Stimulated activated CD8-positive, alpha-beta memory T cell treated with anti-CD3 and anti-CD28 coated beads, Interleukin-2, amount 100 ng/mL, for 48 hours (primary cell): ENCODE results near the gene MYBPH.

Source experiments
- DNase-seq, 2 donors: peaks; one replicate each; pipeline ENCODE4 v3.0.0-alpha.2; 2020; ENCODE audit warnings: low read depth in 2 of 2

The MYBPH gene

DNA sequence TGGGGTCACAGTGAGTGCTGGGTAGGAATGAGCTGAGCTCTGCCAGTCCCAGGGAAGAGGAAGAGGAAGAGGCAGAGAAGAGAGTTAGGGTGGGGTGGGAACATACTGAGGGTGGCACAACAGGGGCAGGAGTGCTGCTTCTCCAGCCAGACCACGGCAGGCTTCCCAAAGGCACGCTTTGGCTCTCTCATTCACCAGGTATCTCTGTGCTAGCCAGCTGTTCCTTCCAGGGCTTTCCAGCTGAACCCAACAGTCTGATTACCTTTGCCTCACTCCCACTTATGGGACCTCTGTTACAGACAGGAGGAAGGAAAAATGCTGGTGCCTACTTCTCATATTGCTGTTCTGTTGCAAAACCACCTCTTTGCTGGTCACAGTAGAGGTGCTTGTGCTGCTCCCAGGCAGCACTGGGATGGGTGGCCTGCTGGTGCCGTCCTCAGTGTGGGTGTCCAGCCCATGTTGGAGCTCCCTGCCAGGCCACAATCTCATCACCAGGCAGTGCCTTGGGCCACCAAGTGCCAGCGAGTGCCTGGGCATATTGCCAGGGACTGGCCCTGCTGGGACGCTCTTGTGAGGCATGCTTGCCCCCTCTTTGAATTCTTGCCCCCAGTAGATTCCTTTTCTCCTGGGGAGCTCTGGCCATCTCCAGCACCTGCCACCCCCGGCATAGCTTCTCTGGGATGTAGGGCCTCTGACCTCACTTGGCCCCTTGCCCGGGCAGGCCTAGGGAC lies 46.0 kb downstream of the MYBPH start:
- no peak for DNase-seq

- DNase-seq, result no peak
Measured at GRCh38 chr1:203128716-203129500, 46.7 kb downstream of the MYBPH start.

GRCh38 chr1:203128431-203128715 lies 47.3 kb downstream of the MYBPH start:
- no peak for DNase-seq

GRCh38 chr1:203127666-203128430 lies 47.8 kb downstream of the MYBPH start, which contains the start of gene ADORA1:
Gene ADORA1 (plus strand): TSS chr1:203127726. CDS start chr1:203128842, 1,116 bp downstream.
- DNase-seq, result no peak

DNA sequence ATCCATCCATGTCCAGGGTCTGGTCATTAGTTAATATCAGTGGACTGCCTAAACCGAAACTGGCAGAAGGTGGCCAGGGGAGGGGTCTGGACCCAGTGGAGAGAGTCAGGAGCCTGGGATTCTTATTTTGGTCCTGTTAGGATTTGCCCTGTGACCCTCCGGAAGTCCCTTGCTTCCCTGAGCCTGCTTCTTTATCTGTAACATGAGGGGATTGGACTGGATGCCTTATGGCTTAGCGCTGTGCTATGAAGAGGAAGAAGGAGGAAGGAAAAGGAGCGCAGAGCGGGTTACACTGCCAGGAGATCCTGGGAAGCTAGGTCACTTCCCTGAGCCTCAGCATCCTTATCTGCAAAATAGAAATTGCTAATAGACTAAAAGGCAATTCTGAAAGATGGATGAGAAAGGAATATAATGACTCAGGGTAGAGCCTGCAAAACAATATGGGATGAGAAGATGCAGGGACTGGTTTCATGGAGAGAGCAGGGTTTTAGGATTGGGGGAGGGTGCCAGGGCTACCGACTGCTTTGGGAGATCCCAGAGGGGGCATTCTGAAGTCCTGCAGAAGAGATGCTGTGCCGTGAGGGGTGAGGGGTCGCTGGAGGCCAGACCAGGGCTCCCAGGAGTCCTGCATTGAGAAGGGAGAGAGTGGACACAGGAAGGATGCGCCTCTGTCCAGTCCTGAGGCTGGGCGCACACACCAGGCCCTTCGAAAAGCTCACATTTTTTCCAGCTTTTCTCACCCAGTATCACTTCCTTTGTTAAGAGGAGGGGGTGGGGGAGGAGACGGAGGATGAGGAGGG lies 48.6 kb downstream of the MYBPH start:
- DNase-seq, result no peak

- no peak for DNase-seq
Measured at GRCh38 chr1:203126151-203126865, 49.3 kb downstream of the MYBPH start.

DNA sequence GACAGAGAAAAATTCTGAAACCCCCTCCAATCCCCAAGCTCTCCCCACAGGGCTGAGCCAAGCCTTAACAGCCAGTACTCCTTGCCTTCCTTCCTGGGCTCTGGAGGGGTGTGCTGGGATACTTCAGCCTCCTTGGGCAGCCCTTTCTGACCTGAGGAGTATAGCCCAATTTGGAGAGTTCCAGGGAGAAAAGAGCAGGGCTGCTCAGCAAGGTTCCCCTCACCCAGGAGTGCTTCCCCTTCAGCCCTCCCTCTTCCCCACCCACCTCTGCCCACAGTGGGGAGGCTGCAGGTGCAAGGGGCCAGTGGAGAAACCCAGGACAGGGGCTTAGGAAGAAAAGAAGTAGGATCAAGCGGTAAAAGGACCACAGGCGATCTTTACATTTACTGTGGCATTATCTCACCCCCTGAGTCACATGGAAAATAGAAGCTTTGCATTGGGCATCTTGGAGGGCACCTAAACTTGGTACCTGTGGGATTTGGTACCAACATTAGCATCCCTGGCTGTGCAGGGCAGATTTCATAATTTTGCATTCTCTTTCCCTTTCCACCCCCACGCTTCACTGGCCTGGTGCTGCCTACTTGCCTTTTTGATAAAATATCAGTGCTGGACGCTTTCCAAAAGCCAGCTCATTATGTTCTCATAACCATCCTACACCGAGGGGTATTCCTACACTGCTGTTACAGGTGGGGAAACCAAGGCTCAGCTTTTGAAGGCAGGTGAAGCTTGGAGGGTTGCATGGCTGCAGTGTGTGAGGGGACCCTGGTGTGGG lies 50.9 kb downstream of the MYBPH start:
- DNase-seq, result no peak

- no peak for DNase-seq
Measured at GRCh38 chr1:203124011-203124410, 51.6 kb downstream of the MYBPH start.

DNA sequence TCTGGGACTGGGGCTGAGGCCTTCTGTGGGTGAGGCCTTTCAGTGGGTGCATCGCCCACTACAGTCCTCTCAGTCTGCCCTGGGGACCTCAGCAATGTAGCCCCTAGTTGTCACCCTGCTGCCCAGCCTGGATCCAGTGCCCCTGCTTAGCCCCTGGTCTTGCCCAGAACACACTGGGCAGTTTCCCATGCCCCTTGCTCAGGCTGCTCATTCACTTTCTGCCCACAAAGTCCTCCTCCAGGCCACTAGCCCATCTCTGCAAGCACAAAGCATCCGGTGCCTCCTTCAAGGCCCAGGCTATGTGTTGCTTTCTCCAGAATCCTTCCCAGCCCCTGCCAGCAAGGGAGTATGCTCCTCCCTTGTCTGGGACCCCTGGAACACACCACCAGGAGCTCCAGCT lies 53.5 kb downstream of the MYBPH start:
- DNase-seq, result no peak

DNA sequence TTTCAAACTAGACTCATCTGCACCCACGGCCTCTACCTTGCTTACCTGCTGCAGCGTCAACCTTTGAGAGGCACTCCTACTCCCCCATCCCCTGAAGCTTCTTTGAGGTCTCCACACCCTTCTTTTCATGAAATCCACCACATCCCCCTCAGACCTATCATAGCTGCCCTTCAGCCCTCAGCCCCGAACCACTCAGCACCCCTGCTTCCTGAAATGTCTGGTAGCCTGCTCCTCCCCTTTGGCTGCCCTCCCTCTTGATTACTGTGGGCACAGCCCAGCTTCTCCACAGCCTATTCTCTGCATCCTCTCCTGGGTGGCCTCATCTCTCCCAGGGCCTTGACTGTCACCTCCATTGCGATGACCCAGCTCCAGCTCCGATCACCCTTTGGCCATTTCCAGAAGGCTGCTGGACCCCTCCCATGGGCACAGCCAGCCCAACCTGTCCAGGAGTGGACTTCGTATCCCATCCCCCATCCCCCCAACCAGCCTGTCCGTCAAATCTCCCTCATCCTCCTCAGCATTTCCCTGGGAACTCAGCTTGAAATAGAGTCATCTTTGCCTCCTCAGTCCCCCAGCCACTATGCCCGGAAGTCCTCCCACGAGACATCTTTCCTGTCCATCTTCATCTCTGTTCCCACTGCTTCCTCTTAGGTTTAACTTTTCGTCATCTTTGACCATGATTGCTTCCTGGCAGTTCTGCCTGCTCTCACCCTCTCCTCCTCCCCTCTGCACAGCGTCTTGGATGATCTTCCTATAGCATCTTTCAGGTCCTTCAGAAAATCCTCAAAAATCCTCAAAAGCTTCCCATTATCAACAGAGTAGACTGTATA lies 54.2 kb downstream of the MYBPH start:
- DNase-seq, result no peak

DNA sequence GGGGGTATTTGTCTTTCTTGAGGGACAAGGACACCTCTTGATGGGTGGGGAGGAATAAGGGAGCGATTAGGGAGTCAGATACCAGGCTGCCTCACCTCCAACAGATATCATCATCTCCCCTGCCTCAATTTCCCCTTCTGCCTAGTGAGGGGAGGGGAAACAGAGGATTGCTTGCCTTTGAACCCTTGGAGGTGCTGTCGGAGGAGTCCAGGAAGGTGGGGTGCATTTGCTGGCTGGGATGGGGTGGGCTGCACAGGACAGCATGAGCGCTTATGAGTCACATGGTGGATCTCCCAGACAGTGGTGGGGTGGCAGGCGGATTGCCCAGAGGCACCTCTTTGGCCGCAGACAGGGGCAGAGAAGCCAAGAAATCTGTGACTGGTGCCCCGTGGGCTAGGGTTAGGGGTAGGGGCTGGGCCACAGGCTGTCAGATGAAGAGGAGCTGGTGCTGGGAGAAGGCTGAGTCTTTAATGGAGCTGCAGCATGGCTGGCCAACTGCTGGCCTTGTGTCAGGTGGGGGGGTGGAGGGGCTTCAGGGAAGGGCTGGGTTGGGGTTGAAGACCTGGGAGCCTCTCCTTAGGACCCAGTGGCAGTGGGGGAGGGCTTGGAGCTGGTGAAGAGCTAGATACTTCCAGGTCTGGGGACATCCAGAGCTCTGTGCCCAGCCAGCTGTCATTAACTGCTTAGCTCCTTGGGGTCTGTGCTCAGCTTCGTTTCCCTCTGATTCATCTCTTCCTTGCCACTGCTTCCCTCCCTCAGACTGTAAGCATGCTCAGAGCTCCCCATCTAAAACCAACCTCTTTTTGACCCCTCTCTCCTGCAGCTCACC lies 55.1 kb downstream of the MYBPH start:
- DNase-seq, result no peak
